ENCODE data around the gene TIMELESS. TPM values are rescaled to one million over a fixed set of nuclear protein-coding genes. Genes with fewer than 3 reads are reported as not detected.

The TIMELESS gene
- total RNA-seq, 1 donor from 2014 or later: 16.2 TPM

GRCh38 chr12:56479625-56480024, 30.4 kb upstream of the TIMELESS start:
- TF ChIP-seq, protein P1, sequence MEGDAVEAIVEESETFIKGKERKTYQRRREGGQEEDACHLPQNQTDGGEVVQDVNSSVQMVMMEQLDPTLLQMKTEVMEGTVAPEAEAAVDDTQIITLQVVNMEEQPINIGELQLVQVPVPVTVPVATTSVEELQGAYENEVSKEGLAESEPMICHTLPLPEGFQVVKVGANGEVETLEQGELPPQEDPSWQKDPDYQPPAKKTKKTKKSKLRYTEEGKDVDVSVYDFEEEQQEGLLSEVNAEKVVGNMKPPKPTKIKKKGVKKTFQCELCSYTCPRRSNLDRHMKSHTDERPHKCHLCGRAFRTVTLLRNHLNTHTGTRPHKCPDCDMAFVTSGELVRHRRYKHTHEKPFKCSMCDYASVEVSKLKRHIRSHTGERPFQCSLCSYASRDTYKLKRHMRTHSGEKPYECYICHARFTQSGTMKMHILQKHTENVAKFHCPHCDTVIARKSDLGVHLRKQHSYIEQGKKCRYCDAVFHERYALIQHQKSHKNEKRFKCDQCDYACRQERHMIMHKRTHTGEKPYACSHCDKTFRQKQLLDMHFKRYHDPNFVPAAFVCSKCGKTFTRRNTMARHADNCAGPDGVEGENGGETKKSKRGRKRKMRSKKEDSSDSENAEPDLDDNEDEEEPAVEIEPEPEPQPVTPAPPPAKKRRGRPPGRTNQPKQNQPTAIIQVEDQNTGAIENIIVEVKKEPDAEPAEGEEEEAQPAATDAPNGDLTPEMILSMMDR (IDR thresholded peaks at IDR 0.05): no peak
- no peaks in the 10 kb centered on the region for H3K27me3 Mint-ChIP-seq (ENCODE audit: unreplicated experiment)
- H3K9me3 Mint-ChIP-seq (ENCODE audit: unreplicated experiment): no peaks in the 10 kb centered on the region
- no peaks in the 10 kb centered on the region for H3K4me1 Mint-ChIP-seq (ENCODE audit: unreplicated experiment)
- H3K4me3 Mint-ChIP-seq (ENCODE audit: unreplicated experiment): no peak overlapping the region
- no peaks in the 10 kb centered on the region for H3K36me3 Mint-ChIP-seq (ENCODE audit: unreplicated experiment)
- H3K27ac Mint-ChIP-seq (ENCODE audit: unreplicated experiment): no peak overlapping the region
- no peak for DNase-seq (ENCODE audit: extremely low spot score, unreplicated experiment)

DNA sequence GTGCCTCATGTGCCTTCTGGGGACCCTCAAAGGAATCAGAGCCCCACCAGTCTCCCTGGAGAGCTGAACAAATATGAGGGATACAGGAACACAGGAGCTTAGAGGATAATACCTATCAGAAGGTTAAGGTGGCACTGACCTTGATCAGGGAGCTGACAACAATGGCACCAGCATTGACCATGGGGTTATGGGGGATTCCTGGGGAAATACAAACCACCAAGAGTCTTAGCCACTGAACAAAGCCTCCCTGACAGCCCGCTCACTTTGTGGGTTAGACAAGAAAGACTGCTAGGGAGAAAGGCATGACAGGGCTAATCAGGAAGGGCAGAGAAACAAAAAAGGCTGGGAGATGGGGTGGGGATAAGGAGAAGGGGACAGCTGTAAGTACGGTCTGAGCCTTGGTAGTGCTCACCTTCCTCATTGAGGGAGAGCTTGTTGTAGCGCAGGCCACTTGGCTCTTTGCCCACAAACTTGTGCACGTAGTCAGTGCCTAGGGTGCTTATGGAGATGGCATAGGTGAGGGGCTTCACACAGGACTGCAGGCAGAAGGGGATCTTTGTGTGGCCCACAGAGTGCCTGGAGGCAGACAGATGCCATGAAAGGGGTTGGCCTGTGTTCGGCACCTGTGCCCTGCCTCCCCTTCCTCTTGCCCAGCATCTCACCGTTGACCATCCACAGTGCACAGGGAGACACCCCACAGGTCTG, 28.4 kb upstream of the TIMELESS start:
- H3K36me3 Mint-ChIP-seq (ENCODE audit: unreplicated experiment): no peaks in the 10 kb centered on the region
- no peaks in the 10 kb centered on the region for H3K27me3 Mint-ChIP-seq (ENCODE audit: unreplicated experiment)
- TF ChIP-seq, protein P1 (IDR thresholded peaks at IDR 0.05): no peak
- no peaks in the 10 kb centered on the region for H3K4me1 Mint-ChIP-seq (ENCODE audit: unreplicated experiment)
- H3K4me3 Mint-ChIP-seq (ENCODE audit: unreplicated experiment): no peak overlapping the region
- no peak overlapping the region for H3K27ac Mint-ChIP-seq (ENCODE audit: unreplicated experiment)
- DNase-seq (ENCODE audit: extremely low spot score, unreplicated experiment): no peak
- H3K9me3 Mint-ChIP-seq (ENCODE audit: unreplicated experiment): no peaks in the 10 kb centered on the region

GRCh38 chr12:56476972-56477432, 27.8 kb upstream of the TIMELESS start:
- Mint-ChIP-seq H3K9me3 (ENCODE audit: unreplicated experiment) (no peaks in the 10 kb centered on the region), H3K27me3 (ENCODE audit: unreplicated experiment) (no peaks in the 10 kb centered on the region), H3K36me3 (ENCODE audit: unreplicated experiment) (no peaks in the 10 kb centered on the region), H3K4me3 (ENCODE audit: unreplicated experiment) (no peak overlapping the region), H3K4me1 (ENCODE audit: unreplicated experiment) (no peaks in the 10 kb centered on the region), H3K27ac (ENCODE audit: unreplicated experiment) (no peak overlapping the region)
- DNase-seq (ENCODE audit: extremely low spot score, unreplicated experiment): no peak
- TF ChIP-seq, protein P1 (IDR thresholded peaks at IDR 0.05): no peak

GRCh38 chr12:56476143-56476542, 26.9 kb upstream of the TIMELESS start:
- no peak for DNase-seq (ENCODE audit: extremely low spot score, unreplicated experiment)
- Mint-ChIP-seq H3K4me3 (ENCODE audit: unreplicated experiment) (no peak overlapping the region), H3K27me3 (ENCODE audit: unreplicated experiment) (no peaks in the 10 kb centered on the region), H3K9me3 (ENCODE audit: unreplicated experiment) (no peaks in the 10 kb centered on the region), H3K4me1 (ENCODE audit: unreplicated experiment) (no peaks in the 10 kb centered on the region), H3K36me3 (ENCODE audit: unreplicated experiment) (no peaks in the 10 kb centered on the region), H3K27ac (ENCODE audit: unreplicated experiment) (no peak overlapping the region)
- TF ChIP-seq, protein P1 (IDR thresholded peaks at IDR 0.05): no peak

GRCh38 chr12:56474389-56474788, 25.2 kb upstream of the TIMELESS start:
- TF ChIP-seq, protein P1 (IDR thresholded peaks at IDR 0.05): no peak
- Mint-ChIP-seq H3K9me3 (ENCODE audit: unreplicated experiment) (no peaks in the 10 kb centered on the region), H3K4me3 (ENCODE audit: unreplicated experiment) (no peak overlapping the region), H3K36me3 (ENCODE audit: unreplicated experiment) (no peaks in the 10 kb centered on the region), H3K27ac (ENCODE audit: unreplicated experiment) (no peak overlapping the region), H3K27me3 (ENCODE audit: unreplicated experiment) (no peaks in the 10 kb centered on the region), H3K4me1 (ENCODE audit: unreplicated experiment) (peaks cover 6% of the 10 kb centered on the region)
- no peak for DNase-seq (ENCODE audit: extremely low spot score, unreplicated experiment)

All from osteocyte (in vitro differentiated cells).